Subcutaneous adipose tissue (tissue), 4 donors: ENCODE results near the gene CHID1. TPM values are rescaled to one million over a fixed set of nuclear protein-coding genes. Genes with fewer than 3 reads are reported as not detected.

Source experiments
- total RNA-seq, 4 donors: library from RNA; depleted of rRNA; stranded (reverse); fragments of >200 nt; gene quantifications; one replicate each; pipeline ENCODE4 v1.1.0, GENCODE V29; 2016
- TF ChIP-seq, protein P1 (sequence below): fragments of 450-650 bp; IDR thresholded peaks from one replicate; pipeline ENCODE4 v1.5.1; 2016; ENCODE audit warnings: low read depth, mild to moderate bottlenecking, control low read depth, antibody characterized with exemption, moderate library complexity

CHID1 gene
- total RNA-seq, 4 donors from 2014 or later, result 28.4 to 107 (median 76.0) TPM

DNA sequence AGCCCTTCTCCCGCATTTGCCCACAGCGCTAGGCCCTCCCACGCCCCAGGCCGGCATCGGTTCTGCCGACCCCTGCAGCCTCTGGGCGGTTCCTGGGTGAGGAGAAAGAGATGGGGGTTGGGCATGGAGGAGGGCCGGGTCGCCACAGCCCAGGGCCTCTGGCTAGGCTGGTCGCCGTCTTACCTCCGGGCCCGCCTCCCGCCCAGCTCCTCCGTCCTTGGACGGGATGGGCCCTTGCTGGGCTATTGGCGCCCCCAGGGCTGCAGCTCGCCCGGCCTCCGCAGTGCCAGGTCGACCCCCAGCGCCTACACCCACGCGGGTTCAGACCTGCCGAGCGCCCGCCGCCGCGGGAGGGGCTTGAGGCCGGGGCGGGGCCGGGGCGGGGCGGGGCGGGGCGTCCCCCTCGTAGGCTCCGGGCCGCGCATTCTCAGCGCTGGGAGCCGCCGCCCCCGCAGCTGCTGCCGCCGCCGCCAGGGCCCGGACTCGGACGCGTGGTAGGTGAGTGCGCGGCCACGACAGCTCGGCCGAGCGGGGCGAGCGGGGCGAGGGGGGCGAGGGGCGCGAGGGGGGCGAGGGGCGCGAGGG lies 78.0 kb downstream of the CHID1 start, which contains the start of gene CD151:
Gene CD151, plus strand, starts transcription at position 424 of the 585 bp plus-strand sequence. CDS start 3,118 bp downstream, outside the sequence.
- TF ChIP-seq, protein P1, sequence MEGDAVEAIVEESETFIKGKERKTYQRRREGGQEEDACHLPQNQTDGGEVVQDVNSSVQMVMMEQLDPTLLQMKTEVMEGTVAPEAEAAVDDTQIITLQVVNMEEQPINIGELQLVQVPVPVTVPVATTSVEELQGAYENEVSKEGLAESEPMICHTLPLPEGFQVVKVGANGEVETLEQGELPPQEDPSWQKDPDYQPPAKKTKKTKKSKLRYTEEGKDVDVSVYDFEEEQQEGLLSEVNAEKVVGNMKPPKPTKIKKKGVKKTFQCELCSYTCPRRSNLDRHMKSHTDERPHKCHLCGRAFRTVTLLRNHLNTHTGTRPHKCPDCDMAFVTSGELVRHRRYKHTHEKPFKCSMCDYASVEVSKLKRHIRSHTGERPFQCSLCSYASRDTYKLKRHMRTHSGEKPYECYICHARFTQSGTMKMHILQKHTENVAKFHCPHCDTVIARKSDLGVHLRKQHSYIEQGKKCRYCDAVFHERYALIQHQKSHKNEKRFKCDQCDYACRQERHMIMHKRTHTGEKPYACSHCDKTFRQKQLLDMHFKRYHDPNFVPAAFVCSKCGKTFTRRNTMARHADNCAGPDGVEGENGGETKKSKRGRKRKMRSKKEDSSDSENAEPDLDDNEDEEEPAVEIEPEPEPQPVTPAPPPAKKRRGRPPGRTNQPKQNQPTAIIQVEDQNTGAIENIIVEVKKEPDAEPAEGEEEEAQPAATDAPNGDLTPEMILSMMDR, result no peak

DNA sequence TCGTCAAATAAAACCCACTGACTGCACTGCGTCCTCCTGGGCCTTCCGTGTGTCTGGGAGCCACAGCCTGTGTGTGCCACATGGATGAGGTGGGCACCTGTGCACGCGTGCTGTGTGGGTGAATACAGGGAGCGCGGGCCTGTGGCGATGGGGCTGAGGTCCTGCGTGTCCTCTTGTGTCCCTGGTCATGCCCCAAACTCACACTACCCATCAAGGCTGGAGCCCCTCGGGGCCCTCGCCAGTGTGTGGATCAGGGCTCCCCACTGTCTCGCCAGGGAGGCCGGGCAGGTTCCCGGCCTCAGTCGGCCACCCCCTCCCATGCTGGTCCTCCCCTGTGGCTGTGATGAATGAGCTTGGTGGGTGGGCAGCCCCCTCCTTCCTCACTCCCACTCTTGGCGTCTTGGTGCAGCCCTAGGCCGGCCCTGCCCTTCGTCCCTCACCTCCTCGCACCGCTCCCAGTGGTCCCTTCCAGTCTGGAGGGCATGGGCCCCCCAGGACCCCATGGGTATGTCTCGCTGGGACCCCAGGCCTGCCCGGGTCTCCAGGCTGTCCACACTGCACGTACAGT lies 78.6 kb downstream of the CHID1 start:
- TF ChIP-seq, protein P1, result no peak

DNA sequence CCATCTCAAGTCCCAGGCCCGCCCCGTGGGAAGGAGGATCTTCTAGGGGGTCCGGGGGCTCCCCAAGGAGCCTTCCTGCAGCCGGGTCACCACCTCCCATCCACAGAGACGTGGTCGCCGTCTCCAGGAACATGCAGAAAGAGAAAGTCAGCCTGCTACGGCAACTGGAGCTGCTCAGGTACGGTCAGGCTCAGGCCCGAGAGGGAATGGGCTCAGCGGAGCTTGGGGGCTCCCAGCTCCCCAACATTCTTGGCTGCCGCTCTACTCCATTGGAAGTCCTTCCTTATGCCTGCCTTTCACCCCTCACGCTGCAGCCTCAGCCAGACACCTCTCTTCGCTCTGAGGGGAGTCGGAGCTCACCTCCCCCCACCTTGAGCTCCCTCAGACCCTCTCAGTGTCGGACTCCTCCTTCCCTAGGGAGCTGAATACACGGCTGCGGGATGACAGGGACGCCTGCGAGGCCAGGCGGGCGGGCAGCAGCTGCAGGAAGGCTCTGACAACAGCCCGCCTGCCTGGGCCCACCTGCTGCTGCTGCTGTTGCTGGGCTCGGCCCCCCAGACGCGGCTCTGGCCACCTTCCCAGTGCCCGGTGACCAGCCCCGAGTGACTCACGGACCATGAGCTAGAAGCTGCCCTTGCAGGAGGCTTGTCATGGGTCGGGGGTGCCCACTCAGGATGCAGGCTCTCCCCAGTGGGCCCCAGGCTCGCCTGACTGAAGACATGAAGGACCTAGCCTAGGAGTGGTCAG lies 79.3 kb downstream of the CHID1 start:
- TF ChIP-seq, protein P1, result no peak

DNA sequence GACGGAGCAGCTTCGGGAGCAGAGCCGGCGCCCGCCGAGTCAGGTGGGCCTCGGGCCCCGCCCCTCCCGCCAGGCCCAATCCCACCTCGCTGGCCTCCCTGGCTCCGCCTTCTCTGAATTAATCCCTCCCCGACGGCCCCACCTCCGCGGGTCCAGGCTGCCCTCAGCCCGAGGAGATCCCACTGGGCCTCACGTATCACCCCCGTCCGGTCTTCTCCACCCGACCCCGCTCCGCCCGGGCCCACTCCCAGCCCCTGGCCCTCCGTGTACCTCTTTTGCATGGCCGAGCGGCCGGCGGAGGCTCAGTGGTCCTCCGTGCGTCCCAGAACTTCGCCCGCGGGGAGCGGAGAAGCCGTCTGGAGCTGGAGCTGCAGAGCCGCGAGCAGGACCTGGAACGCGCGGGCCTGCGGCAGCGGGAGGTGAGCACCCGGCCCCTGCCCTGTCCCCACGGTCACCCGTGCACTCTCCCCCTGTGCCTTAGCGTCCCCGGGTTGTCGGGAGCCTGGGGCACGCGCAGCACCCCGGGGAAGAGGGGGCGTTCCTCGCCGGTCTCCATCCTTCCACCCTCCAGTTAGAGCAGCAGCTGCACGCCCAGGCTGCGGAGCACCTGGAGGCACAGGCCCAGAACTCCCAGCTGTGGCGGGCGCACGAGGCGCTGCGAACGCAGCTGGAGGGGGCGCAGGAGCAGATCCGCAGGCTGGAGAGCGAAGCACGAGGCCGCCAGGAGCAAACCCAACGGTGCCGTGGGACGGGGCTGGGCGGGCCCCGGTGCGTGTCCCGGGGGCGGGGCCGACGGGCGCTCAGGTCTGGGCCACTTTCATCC lies 80.1 kb downstream of the CHID1 start:
- TF ChIP-seq, protein P1, result no peak

DNA sequence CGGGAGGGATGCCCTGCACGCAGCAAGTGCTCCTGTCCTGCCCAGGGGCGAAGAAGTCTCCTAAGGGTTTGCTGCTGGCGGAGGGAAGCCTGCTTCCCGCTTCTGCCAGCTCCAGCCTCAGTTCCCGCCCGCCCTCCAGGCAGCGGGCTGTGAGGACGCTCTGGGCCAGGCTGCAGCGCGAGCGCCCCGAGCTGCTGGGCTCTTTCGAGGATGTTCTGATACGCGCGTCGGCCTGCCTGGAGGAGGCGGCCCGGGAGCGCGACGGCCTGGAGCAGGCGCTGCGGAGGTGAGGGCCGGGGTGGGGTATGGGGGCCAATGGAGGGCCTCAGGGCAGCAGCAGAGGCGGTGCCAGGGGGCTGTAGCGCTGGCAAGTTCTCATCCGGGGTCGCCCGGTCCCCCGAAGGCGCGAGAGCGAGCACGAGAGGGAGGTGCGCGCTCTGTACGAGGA lies 80.7 kb downstream of the CHID1 start:
- TF ChIP-seq, protein P1, result no peak

DNA sequence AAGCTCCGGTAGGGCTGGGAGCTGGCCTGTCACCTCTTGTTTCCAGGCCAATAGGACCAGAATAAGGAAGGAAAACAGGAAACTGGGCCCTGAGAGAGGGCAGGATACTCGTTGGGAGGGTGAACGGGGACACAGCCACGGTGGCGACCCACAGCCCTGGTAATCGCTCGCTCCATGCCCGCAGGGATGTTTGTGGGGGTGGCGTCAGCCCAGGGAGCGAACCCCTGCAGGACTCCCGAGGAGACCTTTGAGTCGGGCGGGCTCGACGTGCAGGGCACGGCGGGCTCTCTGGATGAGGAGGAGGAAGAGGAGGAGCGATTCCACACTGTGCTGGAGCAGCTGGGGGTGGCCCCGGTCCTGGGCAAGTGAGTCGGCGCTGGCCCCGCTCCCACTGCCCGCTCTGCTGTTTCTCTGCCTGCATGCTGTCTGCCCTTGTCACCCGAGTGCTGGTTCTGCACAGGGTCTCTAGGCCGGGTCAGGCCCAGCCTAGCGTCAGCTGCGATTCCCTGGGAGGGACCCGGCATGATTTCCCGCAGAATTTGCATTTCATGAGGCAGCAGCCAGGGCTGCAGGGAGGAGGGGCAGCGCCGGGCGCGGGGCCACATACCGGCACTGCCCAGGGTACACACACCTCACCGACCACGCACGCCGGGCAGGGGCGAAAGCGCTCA lies 81.3 kb downstream of the CHID1 start:
- TF ChIP-seq, protein P1, result no peak
